Stimulated activated CD8-positive, alpha-beta memory T cell treated with anti-CD3 and anti-CD28 coated beads, Interleukin-12 subunit alpha, Interleukin-12 subunit beta, amount 100 ng/mL, for 24 hours (primary cell): Measurements from ENCODE around the gene TIMM22.
"Not testable (repeated sequence)": the region's sequence is repeated elsewhere in the genome, so short reads cannot be mapped to it uniquely, and the experiment has no call there.

Experiments
- DNase-seq: peaks from one replicate; pipeline ENCODE4 v3.0.0-alpha.2; 2020; ENCODE audit errors: extremely low read depth

TIMM22 gene

DNA sequence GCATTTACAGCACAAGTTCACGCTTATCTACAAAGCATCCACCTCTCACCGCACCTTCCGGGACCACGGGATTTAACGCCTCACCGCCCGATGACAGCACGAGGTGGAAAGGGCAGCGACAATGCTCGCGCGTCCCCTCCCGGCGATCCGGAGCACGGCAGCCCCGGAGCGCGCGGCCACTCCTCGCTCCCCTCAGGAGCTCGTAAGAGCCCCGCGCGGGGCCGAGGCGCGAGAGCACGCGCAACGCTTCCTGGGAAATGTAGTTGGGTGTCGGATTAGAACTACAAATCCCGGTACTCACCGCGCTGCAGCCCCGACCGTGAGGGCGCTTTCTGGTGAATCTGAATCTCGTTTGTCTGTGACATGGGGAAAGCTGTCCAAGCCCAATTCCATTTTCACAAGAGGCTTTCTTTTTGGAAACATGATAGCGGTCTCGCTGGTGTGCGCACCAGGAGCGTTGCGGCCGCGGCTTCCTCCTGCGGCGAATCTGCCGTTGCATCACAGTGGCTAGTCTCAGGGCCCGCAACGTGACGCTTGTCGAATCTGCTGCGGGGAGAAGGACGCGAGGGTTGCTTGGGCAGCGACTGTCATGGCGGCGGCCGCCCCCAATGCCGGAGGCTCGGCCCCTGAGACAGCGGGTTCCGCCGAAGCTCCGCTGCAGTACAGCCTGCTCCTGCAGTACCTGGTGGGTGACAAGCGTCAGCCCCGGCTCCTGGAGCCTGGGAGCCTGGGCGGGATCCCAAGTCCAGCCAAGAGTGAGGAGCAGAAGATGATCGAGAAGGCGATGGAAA is at the start of gene TIMM22:
TSS of gene TIMM22 (plus strand) at position 576 of the 791 bp plus-strand sequence. CDS start at position 590, 14 bp downstream.
- peak; percentile 81 for DNase-seq

DNA sequence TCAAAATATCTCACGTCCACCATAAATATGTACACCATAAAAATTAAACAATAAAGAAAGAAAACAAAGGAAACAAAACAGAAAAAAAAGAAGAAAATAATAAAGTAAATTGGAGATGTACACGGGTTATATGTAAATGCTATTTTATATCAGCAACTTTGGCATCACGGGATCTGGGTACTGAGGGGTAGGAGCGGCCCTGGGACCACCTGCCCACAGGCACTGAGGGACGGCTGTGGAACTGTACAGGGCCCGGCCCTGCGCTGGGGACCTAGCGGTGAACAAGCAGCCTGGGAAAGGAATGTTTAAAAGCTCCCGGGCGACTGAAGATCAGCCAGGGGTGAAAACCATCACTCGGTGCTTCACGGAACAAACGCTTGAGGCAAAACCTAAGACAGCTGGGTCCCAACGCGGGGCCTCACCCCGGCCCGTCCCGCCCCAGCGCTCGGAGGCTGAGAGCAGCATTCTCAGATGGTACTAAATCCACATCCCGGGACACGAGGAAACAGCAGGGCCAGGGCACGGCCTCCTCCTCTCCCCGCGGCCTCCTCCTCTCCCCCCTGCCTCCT is 48.6 kb upstream of the TIMM22 start:
- no peak for DNase-seq

DNA sequence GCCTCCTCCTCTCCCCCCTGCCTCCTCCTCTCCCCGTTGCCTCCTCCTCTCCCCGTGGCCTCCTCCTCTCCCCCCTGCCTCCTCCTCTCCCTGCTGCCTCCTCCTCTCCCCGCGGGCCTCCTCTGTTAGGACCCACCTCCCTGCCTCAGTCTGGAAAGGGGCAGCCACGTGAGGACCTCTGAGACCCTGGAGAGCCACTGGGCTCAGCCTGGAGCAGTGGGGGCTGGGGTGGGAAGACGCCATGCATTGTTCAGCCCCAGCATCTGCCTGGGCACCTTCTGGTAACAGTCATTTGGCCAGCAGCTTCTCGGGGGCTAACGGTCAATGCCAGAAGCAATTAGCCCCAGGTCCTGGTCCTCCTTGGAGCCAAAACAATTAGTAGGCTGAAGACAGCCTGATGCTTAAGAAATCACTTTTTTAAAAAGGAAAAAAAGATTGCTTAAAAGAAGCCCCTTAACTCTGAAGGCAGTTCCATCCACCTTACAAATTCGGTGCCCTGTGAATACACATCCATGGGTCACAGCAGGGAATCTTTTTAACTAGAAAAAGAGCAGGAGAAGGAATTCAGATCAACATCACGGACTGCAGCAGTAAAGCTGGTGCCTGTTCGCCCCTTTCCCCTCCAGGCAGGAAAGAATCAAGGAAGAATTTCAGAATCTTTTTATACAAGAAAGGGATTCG is 47.2 kb upstream of the TIMM22 start:
- no peak for DNase-seq

DNA sequence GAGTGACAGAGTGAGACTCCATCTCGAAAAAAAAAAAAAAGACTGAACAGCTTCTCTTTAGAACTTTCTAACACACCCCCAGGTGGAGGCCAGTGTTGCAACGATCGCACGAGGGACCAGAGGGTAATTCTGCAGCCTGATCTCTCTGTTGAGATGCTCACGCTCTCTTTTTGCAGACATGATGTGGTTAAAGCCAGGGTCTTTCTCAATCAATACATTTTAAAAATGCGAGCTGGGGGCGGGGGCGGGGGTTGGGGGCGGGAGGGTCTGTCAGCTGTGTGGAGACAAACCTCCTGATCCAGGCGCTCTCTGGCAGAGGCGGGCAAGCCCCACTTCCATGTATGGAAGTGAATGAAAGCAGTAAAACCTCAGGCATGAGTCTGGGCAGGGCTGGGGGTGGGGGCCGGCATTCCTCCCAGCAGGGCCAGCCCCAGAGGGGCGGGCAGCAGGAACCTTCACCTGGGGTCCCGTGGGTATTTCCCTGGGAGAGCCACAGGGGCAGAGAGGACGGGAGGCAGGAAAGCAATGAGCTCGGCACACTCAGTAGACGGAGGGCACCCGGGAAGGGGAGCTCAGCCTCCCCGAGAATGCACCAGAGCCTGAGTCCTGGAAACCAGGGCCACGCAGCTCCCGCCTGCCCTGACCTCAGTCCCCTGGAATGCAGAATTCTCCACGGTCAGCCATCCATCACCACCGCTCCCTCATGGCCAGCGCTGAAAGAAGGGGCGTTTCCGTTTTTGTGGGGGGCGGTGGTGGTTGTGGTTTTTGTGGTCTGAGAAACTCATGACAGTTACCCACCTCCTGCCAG is 45.4 kb upstream of the TIMM22 start:
- DNase-seq, result no peak

DNA sequence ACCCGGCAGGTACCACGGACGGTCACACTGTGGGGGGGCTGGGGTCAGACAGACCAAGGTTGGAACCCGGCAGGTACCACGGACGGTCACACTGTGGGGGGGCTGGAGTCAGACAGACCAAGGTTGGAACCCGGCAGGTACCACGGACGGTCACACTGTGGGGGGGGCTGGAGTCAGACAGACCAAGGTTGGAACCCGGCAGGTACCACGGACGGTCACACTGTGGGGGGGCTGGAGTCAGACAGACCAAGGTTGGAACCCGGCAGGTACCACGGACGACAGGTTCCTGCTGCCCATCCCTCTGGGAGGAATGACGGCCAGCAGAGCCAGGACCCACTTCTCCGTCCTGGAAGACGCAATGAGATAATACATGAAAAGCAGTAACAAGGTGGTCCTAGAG is 44.3 kb upstream of the TIMM22 start:
- DNase-seq, result not testable (repeated sequence)

DNA sequence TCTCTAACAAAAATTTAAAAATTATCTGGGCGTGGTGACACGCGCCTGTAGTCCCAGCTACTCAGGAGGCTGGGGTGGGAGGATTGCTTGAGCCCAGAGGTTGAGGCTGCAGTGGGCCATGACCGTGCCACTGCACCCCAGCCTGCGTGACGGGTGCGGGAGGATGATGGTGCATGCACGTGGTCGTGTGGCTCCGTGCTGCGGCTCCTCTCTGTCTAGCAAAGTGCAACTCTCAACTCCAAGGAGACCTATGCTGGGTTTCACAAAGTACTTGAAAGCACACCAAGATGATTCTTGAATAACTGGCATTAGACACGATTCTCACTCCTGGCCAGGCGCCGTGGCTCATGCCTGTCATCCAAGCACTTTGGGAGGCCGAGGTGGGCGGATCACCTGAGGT is 43.2 kb upstream of the TIMM22 start:
- DNase-seq, result no peak

DNA sequence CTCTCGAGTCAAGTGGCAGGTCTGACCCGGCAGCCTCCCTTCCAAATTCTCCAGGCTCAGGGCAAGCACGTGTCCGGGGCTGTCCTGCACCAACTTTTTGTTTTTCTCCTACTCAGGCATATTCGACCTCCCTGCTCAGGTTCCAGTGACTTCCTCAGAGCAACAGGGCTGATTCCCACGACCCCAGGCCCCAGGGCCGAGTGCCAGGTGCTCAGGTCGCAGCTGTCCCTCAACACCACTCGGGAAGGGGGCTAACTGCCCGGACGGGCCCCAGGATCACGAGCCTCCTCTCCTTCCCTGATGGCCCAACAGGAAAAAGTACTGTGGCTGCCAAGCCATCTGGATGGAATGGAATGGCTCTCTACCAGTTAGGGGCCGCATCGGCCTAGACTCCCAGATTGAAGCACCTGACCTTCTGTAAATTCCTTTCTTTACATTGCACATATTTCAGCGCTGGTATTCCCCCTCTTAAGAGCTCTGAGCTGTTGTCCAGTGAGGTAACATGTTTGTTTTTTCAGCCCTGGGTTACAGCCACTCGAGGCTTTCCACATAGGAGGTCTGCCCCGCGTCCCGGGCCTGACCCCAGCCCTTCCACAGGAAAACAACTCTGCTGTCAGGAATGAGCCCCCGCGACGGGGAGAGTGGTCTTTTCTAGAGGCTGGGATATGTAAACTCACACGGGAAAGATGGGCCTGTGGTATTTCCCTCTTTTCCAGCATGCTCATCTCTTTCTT is 42.3 kb upstream of the TIMM22 start:
- DNase-seq, result no peak

DNA sequence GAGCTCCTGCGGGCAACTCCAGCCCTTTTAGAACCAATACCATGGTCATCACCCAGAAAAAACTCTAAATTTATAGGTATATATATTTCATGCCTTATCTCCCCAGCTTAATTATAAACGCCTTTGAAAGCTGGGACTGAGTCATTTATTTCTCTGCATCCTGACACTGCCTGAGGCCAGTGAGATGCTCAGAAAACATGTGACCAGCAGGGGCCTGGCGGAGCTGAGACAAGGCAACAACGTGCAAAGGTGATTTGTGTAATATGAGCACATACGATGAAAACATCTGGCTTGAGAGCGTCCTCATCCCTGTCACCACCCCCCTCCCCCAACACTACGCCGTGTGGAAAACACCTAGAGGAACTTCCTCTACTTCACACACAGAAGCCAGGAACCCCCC is 40.0 kb upstream of the TIMM22 start:
- DNase-seq, result no peak

DNA sequence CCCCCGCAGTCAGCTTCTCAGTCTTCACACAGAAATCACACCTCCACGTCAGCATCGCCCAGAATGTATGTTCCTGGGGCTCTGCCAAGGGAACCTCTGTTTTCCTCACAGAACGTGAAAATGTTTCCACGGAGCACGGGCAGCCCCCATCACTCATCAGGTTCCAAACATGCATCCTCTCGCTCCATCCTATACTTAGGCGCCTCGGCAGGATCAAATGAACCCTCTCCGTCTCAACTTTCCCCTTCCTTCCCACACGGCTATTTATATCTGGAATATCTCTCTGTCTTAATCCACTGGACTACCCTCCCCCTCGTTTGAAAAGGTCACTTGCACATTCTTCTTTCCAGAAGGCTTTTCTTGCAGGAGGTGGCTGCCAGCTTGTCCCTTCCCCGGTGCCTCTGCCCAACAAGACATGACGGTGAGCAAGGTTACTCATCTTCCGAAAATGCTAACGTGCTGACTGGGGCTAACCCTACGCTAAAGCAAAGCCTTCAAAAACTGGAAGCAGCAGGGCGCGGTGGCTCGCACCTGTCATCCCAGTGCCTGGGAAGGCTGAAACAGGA is 39.0 kb upstream of the TIMM22 start:
- no peak for DNase-seq

DNA sequence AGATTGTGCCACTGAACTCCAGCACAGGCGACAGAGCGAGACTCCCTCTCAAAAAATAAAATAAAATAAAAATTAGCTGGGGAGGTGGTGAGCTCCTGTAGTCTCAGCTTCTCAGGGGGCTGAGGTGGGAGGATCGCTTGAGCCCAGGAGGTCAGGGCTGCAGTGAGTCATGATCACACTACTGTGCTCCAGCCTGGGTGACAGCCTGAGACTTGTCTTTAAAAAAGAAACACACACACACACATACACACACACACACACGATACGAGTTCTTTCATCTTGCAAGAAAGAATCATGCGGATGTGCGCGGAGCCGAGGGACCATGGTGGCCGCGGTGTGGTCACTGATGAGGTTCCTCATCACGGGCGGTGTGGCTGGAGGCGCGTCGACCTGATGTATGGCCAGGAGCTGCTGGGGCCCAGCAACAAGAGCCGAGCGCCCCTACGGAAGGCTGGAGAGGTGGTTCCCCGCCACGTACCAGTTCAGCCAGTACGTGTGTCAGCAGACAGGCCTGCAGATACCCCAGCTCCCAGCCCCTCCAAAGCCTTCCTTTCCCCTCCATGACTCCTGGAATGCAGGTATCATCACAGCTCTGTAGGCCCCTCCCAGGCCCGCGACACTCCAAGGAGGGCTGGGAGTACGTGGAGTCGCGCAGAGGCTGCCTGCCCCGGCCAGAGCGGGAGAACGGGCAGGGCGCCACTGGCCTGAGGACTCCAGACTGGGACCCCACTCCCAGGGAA is 38.0 kb upstream of the TIMM22 start:
- no peak for DNase-seq

DNA sequence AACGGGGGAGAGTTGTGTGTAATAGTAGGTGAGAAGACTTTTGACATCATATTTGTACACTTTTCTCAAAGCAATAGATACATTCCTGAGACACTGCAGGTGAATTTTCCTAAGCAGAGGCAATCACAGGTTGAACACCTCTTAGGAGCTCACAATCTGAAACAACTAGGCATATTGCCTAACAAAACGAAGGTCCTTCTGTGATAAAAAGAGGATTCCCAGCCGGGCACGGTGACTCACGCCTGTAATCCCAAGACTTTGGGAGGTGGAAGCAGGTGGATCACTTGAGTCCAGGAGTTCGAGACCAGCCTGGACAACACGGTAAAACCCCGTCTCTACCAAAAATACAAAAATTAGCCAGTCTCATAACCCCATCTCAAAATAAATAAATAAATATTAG is 34.8 kb upstream of the TIMM22 start:
- no peak for DNase-seq

DNA sequence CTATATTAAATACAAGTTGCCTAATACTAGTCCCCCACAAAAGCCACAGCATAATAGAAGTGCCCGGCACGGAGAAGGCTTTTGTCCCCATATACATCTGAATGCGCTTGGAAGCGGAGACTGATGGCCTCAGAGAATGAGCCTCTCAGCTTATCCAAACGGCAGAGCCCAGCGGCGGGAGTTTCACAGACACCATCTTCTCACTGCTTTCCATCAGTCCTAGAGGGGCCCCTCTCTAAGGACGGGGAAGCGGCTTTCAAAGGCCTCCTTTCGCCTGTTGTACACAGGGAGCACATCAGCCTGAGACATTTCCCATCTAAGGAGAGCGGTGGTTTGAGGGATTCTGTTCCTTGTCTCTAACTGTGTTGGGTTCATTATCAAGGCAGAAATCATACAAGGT is 34.3 kb upstream of the TIMM22 start:
- DNase-seq, result no peak

DNA sequence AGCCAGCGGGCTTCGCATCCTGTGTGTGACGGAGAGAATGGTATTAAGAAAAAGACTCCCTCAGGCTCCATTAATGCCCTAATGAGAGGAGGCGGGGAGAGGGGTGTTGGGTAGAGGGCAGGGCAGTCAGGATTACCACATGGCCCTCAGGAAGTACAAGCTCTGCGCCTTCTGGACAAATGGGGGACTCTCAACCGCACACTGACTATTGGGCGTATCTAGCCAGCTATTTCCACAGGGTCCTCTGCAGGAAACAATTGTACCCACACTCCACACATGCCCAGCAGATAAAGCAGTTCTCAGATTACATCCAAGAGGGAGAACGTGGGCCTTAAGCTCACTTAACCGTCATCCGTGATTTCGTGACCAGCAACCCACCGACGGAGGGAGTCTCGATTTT is 32.1 kb upstream of the TIMM22 start:
- no peak for DNase-seq

DNA sequence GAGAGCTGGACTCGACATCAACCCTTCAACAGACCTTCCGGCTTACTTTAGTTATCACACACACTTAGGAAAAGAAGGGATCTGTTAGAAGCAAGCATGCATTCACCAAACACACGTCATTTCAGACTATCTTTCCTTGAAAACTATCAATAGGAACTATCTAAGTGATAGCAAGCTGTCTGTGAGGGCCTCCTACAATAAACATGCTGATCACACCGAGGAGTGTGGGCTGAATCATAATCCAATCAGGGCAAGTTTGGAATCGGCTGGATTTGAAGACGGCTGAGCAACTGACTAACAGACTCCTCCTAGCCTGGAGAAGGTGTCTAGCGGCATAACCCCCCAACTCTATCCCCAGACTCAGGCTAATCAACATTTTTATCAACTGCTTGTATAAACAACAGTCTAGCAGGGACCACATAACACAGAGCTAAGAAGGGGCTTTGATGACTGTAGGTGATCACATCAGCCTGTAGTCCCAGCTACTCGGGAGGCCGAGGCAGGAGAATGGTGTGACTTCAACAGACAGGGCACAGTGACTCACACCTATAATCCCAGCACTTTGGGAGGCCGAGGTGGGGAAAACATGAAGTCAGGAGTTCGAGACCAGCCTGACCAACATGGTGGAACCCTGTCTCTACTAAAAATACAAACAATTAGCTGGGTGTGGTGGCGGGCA is 31.5 kb upstream of the TIMM22 start:
- DNase-seq, result no peak

DNA sequence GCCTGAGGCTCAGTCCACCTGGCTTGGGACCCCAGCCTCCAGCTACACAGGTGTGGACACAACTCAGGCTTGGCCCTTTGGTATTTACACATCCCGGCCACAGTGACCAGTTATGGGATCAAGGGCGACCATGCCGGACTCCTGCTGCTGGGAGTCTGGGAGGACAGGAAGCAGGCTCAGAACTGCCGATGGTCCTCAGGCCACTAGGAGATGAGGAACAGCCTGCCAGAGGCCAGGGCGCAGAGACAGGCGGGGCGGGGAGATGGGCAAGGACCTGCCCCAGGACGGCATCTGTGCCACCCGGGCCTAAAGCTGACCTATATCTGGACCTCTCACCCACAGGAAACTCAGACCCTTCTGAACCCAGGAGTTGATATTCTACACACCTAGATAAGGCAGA is 29.8 kb upstream of the TIMM22 start:
- no peak for DNase-seq

DNA sequence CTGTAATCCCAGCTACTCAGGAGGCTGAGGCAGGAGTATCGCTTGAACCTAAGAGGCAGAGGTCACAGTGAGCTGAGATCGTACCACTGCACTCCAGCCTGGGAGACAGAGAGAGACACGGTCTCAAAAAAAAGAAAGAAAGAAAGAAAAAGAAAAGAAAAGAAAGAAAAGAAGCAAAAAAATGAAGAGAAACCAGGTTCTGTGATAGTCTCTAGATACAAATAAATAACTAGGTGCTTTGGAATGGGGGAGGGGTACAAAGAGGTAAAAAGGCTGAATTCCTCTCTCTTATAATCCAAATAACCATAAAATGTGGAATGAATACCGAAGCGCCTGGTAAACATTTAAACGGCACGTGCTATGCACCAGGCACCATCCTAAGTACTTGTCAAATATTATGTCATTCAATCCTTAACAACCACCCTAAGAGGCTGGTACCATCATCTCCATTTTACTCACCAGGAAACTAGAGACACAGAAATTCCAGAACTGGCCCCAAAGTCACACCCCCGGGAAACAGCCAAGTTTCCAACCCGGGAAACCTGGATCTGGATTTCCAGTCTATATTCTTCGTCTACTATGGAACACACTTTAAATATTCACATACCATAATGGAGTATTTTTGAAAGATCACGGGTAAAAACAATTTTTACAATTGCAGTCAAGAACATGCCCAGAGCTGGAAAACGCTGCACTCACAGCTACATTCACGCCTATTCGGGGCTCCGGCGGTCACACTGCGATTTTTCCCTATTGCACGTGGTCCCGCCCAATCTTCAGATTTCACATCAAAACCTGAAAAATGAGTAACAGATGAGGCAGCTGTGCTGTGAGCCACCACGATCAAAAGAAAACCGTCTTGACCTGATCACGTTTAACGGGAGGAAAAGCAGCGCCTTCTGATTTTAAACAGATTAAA is 27.9 kb upstream of the TIMM22 start:
- DNase-seq, result no peak

DNA sequence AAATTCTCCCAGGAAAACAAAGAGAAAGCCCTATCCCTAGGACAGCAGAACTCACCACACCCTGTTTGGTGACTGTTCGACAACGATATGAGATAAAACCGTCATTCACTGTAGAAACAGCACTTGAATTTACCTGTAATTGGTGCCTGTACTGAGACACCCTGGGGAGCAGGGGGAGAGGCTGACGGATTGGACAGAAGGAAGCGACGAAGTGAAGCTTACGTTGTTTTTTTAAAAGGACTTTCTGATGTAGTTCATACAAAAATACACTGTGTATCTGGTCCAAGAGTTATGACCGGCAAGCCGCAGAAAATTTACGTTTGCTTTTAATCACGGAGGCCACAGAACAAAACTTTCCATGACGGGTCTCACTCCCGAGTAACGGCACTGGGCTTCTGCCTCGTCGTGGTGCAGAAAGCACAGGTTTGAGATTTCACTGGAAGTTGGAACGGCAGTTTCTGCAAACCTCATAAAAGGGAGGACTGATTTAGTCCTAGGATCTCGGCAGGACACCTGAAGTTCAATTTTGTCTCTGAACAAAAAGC is 27.0 kb upstream of the TIMM22 start:
- DNase-seq, result no peak

DNA sequence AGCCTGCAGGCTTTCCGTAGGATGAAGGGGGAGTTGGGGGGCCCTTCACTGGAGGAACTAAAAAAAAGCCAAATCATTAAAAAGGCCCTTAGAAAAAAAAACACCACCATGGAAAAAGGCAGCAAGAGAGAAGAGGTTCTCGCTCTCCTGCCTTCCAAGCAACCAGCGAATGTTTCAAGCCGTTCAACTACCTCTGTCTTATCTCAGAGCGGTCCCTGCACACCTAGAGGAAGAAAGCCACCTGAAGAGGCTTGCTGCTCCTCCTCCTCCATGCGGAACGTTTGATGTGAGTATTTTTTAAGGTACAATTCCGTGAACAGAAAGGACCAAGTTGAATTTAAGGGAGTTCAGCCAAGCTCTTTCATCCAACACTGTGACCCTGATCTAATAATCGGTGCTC is 26.6 kb upstream of the TIMM22 start:
- DNase-seq, result no peak

DNA sequence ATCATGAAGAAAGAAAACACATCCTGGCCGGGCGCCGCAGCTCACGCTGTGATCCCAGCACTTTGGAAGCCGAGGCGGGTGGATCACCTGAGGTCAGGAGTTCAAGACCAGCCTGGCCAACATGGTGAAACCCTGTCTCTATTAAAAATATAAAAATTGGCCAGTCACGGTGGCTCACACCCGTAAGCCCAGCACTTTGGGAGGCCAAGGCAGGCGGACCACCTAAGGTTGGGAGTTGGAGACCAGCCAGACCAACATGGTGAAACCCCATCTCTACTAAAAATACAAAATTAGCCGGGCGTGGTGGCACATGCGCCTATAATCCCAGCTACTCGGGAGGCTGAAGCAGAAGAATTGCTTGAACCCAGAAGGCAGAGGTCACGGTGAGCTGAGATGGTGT is 25.1 kb upstream of the TIMM22 start:
- not testable (repeated sequence) for DNase-seq
